Astrocyte (in vitro differentiated cells and primary cell): ENCODE data around the gene CREB5. TPM values are rescaled to one million over a fixed set of nuclear protein-coding genes. Genes with fewer than 3 reads are reported as not detected.

Experiments used
- DNase-seq: peaks from one replicate; pipeline ENCODE4 v3.0.0-alpha.2; 2010; ENCODE audit warnings: low read depth
- FAIRE-seq: peaks from 2 replicates; lab custom pipeline; 2011; peaks lifted over from hg19 to GRCh38; lab: Jason Lieb, UNC
- H2AFZ ChIP-seq: 2 replicates; pipeline ENCODE4 v1.6.0; 2012; ENCODE audit warnings: low read depth, low read length, inconsistent platforms
- H3K27ac ChIP-seq: 2 replicates; pipeline ENCODE4 v1.5.1; 2011; ENCODE audit warnings: low read depth, low read length, inconsistent platforms
- H3K27me3 ChIP-seq: 2 replicates; pipeline ENCODE4 v1.6.0; 2011; ENCODE audit warnings: low read length, inconsistent platforms; ENCODE audit not compliant: insufficient read depth
- H3K36me3 ChIP-seq: 2 replicates; pipeline ENCODE4 v1.5.1; 2011; ENCODE audit warnings: low read length, inconsistent platforms; ENCODE audit not compliant: insufficient read depth
- H3K4me1 ChIP-seq: 2 replicates; pipeline ENCODE4 v1.5.1; 2011; ENCODE audit warnings: low read length, inconsistent platforms; ENCODE audit not compliant: insufficient read depth
- H3K4me2 ChIP-seq: 2 replicates; pipeline ENCODE4 v1.6.0; 2012; ENCODE audit warnings: low read length, inconsistent platforms
- H3K4me3 ChIP-seq: 2 replicates; pipeline ENCODE4 v1.5.1; 2011; ENCODE audit warnings: low read depth, mild to moderate bottlenecking, low read length, inconsistent platforms; ENCODE audit not compliant: insufficient read depth
- H3K79me2 ChIP-seq: 2 replicates; pipeline ENCODE4 v1.6.0; 2012; ENCODE audit warnings: mild to moderate bottlenecking, low read length, inconsistent platforms; ENCODE audit not compliant: insufficient read depth
- H3K9ac ChIP-seq: 2 replicates; pipeline ENCODE4 v1.6.0; 2012; ENCODE audit warnings: mild to moderate bottlenecking, low read length, inconsistent platforms
- H3K9me3 ChIP-seq: 2 replicates; pipeline ENCODE4 v1.5.1; 2012; ENCODE audit warnings: low read depth, mild to moderate bottlenecking, low read length, inconsistent platforms; ENCODE audit not compliant: insufficient read depth
- H4K20me1 ChIP-seq: 2 replicates; pipeline ENCODE4 v1.6.0; 2012; ENCODE audit warnings: low read length, inconsistent platforms; ENCODE audit not compliant: insufficient read depth
- H3K27ac Mint-ChIP-seq: one replicate; pipeline ENCODE4 v1.8.0; 2021; ENCODE audit warnings: mild to moderate bottlenecking, mixed read lengths; ENCODE audit not compliant: unreplicated experiment
- H3K27me3 Mint-ChIP-seq: one replicate; pipeline ENCODE4 v1.8.0; 2021; ENCODE audit warnings: low read depth, mixed read lengths; ENCODE audit not compliant: unreplicated experiment
- H3K36me3 Mint-ChIP-seq: one replicate; pipeline ENCODE4 v1.8.0; 2021; ENCODE audit warnings: low read depth, mixed read lengths; ENCODE audit not compliant: unreplicated experiment
- H3K4me1 Mint-ChIP-seq: one replicate; pipeline ENCODE4 v1.8.0; 2021; ENCODE audit warnings: low read depth, mixed read lengths; ENCODE audit not compliant: unreplicated experiment
- H3K4me3 Mint-ChIP-seq: one replicate; pipeline ENCODE4 v1.8.0; 2021; ENCODE audit warnings: mild to moderate bottlenecking, moderate library complexity, mixed read lengths; ENCODE audit not compliant: unreplicated experiment
- H3K9me3 Mint-ChIP-seq: one replicate; pipeline ENCODE4 v1.8.0; 2021; ENCODE audit warnings: mild to moderate bottlenecking, mixed read lengths; ENCODE audit not compliant: unreplicated experiment
- CTCF ChIP-seq: IDR thresholded peaks from 2 replicates; pipeline ENCODE4 v1.5.1; 2011; ENCODE audit warnings: low read depth, mild to moderate bottlenecking, inconsistent platforms, low read length, moderate library complexity; ENCODE audit not compliant: insufficient read depth
- EZH2 ChIP-seq: IDR thresholded peaks from 2 replicates; pipeline ENCODE4 v1.6.1; 2012; ENCODE audit warnings: mild to moderate bottlenecking, low read length, inconsistent platforms; ENCODE audit not compliant: insufficient read depth
- total RNA-seq: library from RNA; stranded (reverse); gene quantifications from 2 replicates; pipeline ENCODE4 v1.2.1, GENCODE V29; 2021

The CREB5 gene
- total RNA-seq, 1 donor from 2014 or later, result 25.4 TPM

- Mint-ChIP-seq H3K27ac (peak overlapping the region; percentile 94), H3K9me3 (no peaks in the 10 kb centered on the region), H3K36me3 (no peaks in the 10 kb centered on the region), H3K4me1 (peaks cover 71% of the 10 kb centered on the region), H3K4me3 (peak overlapping the region; percentile 65), H3K27me3 (no peaks in the 10 kb centered on the region)
- TF ChIP-seq EZH2, result no peak
- TF ChIP-seq CTCF, result no peak
- Histone ChIP-seq H2AFZ (no peak overlapping the region), H3K4me3 (no peak overlapping the region), H3K79me2 (no peaks in the 10 kb centered on the region), H3K27me3 (no peaks in the 10 kb centered on the region), H3K9me3 (no peaks in the 10 kb centered on the region), H3K27ac (no peak overlapping the region), H4K20me1 (peaks cover 5% of the 10 kb centered on the region), H3K4me2 (no peak overlapping the region), H3K4me1 (peaks cover 9% of the 10 kb centered on the region), H3K36me3 (no peaks in the 10 kb centered on the region), H3K9ac (no peak overlapping the region)
- FAIRE-seq (peak; percentile 17), DNase-seq (no peak)
Measured at GRCh38 chr7:28750981-28751380, 338.7 kb downstream of the CREB5 start.

DNA sequence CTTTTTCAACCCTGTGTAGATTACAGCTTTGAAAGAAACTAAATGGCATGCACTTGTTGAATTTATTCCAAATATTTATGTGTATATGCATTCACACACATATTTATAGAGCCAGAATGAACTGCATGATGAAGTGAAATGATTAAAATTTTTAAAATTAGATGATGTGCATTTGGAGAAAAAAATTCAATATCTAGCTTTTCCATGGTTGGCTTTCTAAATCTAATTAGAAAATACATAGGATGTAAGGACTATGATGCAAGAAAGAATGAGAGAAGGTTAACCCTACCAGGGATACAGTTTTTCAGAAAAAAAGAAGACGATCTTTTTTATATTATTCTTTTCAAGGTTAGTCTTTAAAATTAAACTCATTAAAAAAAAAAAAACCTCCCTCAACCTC, 341.3 kb downstream of the CREB5 start:
- Histone ChIP-seq H3K27ac (no peak overlapping the region), H3K36me3 (no peaks in the 10 kb centered on the region), H3K27me3 (no peaks in the 10 kb centered on the region), H2AFZ (no peak overlapping the region), H3K9me3 (no peaks in the 10 kb centered on the region), H3K4me1 (peaks cover 2% of the 10 kb centered on the region), H3K9ac (no peak overlapping the region), H4K20me1 (peaks cover 5% of the 10 kb centered on the region), H3K4me3 (no peak overlapping the region), H3K4me2 (no peak overlapping the region), H3K79me2 (no peaks in the 10 kb centered on the region)
- peaks cover 5% of the 10 kb centered on the region for H3K36me3 Mint-ChIP-seq
- DNase-seq, result no peak
- TF ChIP-seq EZH2 (no peak), CTCF (no peak)
- H3K27ac Mint-ChIP-seq, result peak overlapping the region; percentile 64
- peaks cover 46% of the 10 kb centered on the region for H3K4me1 Mint-ChIP-seq
- FAIRE-seq, result no peak
- H3K9me3 Mint-ChIP-seq, result no peaks in the 10 kb centered on the region
- no peak overlapping the region for H3K4me3 Mint-ChIP-seq
- no peaks in the 10 kb centered on the region for H3K27me3 Mint-ChIP-seq

GRCh38 chr7:28754027-28754426, 341.7 kb downstream of the CREB5 start:
- H3K27me3 Mint-ChIP-seq, result no peaks in the 10 kb centered on the region
- no peak overlapping the region for H3K27ac ChIP-seq
- peaks cover 5% of the 10 kb centered on the region for H3K36me3 Mint-ChIP-seq
- peaks cover 2% of the 10 kb centered on the region for H3K4me1 ChIP-seq
- no peaks in the 10 kb centered on the region for H3K9me3 Mint-ChIP-seq
- peaks cover 43% of the 10 kb centered on the region for H3K4me1 Mint-ChIP-seq
- no peak overlapping the region for H3K4me3 Mint-ChIP-seq
- peaks cover 5% of the 10 kb centered on the region for H4K20me1 ChIP-seq
- H3K79me2 ChIP-seq, result no peaks in the 10 kb centered on the region
- FAIRE-seq (no peak), DNase-seq (peak; percentile 70)
- no peaks in the 10 kb centered on the region for H3K36me3 ChIP-seq
- TF ChIP-seq CTCF, result peak; percentile 4
- TF ChIP-seq EZH2, result no peak
- no peak overlapping the region for H3K9ac ChIP-seq
- no peak overlapping the region for H2AFZ ChIP-seq
- peak overlapping the region; percentile 64 for H3K27ac Mint-ChIP-seq
- no peak overlapping the region for H3K4me2 ChIP-seq
- no peaks in the 10 kb centered on the region for H3K9me3 ChIP-seq
- H3K27me3 ChIP-seq, result no peaks in the 10 kb centered on the region
- H3K4me3 ChIP-seq, result no peak overlapping the region
